K562 (cell line): ENCODE results near the gene LRRC74B. TPM values are rescaled to one million over a fixed set of nuclear protein-coding genes. Genes with fewer than 3 reads are reported as not detected.

Source experiments
- ATF1 ChIP-seq, 2 experiments: fragments of 450-650 bp in 1 of 2; IDR thresholded peaks; 2 replicates each; pipeline ENCODE4 v1.6.1; 2016; ENCODE audit warnings: missing compliant biosample characterization in 1 of 2, missing genetic modification characterization in 1 of 2
- CREB5 ChIP-seq: fragments of 250-450 bp; sonication (Bioruptor Pico); IDR thresholded peaks from 2 replicates; pipeline ENCODE4 v1.5.0; 2020; ENCODE audit warnings: mild to moderate bottlenecking
- E2F4 ChIP-seq: sonication (generic); formaldehyde crosslinking; IDR thresholded peaks from 2 replicates; pipeline ENCODE4 v1.8.0; 2022; ENCODE audit warnings: mild to moderate bottlenecking, low read depth, missing genetic modification reagents
- EGR1 ChIP-seq: fragments of 450-650 bp; conservative IDR thresholded peaks from 2 replicates; pipeline ENCODE4 v1.6.1; 2017; ENCODE audit warnings: mild to moderate bottlenecking
- ILK ChIP-seq: fragments of 450-650 bp; IDR thresholded peaks from 2 replicates; pipeline ENCODE4 v1.6.1; 2016; ENCODE audit warnings: missing genetic modification characterization, low read depth, mild to moderate bottlenecking, missing compliant biosample characterization, moderate library complexity, borderline replicate concordance
- MCM2 ChIP-seq: fragments of 450-650 bp; IDR thresholded peaks from 2 replicates; pipeline ENCODE4 v1.6.1; 2017; ENCODE audit warnings: low read depth, mild to moderate bottlenecking
- MTA1 ChIP-seq: fragments of 450-650 bp; IDR thresholded peaks from 2 replicates; pipeline ENCODE4 v1.6.1; 2017; ENCODE audit warnings: borderline replicate concordance
- PML ChIP-seq: IDR thresholded peaks from 2 replicates; pipeline ENCODE4 v1.6.1; 2012; ENCODE audit warnings: low read length, inconsistent platforms
- TAF7 ChIP-seq: fragments of 450-650 bp; IDR thresholded peaks from 2 replicates; pipeline ENCODE4 v1.6.1; 2016; ENCODE audit warnings: missing genetic modification characterization, missing compliant biosample characterization
- TEAD2 ChIP-seq: fragments of 450-650 bp; IDR thresholded peaks from 2 replicates; pipeline ENCODE4 v1.6.1; 2016; ENCODE audit warnings: missing genetic modification characterization, control low read depth, missing compliant biosample characterization
- ZBTB1 ChIP-seq: sonication (generic); formaldehyde crosslinking; IDR thresholded peaks from 2 replicates; pipeline ENCODE4 v1.8.1; 2023; ENCODE audit warnings: missing genetic modification reagents, low read depth, mild to moderate bottlenecking, borderline replicate concordance
- polyA plus RNA-seq, 8 experiments: library from polyadenylated mRNA; depleted of rRNA in 4 of 8; stranded (reverse) in 5 of 8; unstranded in 3 of 8; fragments of >200 nt; fragmentation: Nextera tagmentation in 2 of 8; fragmentation: Illumina TruSeq in 1 of 8; extraction: Ambion mirVana in 2 of 8; extraction: Trizol in 1 of 8; gene quantifications; 2 replicates each; pipeline versions ENCODE4 v1.2.1 to v1.2.3, GENCODE V29; 2011 to 2014; ENCODE audit warnings: inconsistent platforms in 1 of 8, missing spikeins in 1 of 8
- total RNA-seq, 7 experiments: library from RNA; depleted of rRNA in 6 of 7; stranded (reverse); fragments of >200 nt in 6 of 7; fragmentation: Illumina TruSeq in 2 of 7; extraction: Trizol in 2 of 7; gene quantifications; 2 replicates each; pipeline versions ENCODE4 v1.2.1 to v1.2.3, GENCODE V29; 2011 to 2021; ENCODE audit warnings: low replicate concordance in 1 of 7
- TF ChIP-seq, protein P1 (sequence below): IDR thresholded peaks from 3 replicates; pipeline ENCODE4 v1.6.1; 2011; ENCODE audit warnings: borderline replicate concordance, mild to moderate bottlenecking, moderate library complexity; ENCODE audit not compliant: insufficient read length; ENCODE audit errors: extremely low read depth
- TF ChIP-seq, protein P2 (sequence below), 2 experiments: fragments of 150-350 bp in 1 of 2; IDR thresholded peaks; 2 replicates each; pipeline ENCODE4 v1.6.1; 2012 to 2016; ENCODE audit warnings: low read depth in 2 of 2, low read length in 2 of 2, mild to moderate bottlenecking in 1 of 2, moderate library complexity in 1 of 2
- TF ChIP-seq, protein P3 (sequence below): fragments of 450-650 bp; formaldehyde crosslinking; IDR thresholded peaks from 2 replicates; pipeline ENCODE4 v1.4.0; 2020; ENCODE audit warnings: mild to moderate bottlenecking, moderate library complexity
- TF ChIP-seq, protein P4 (sequence below): fragments of 450-650 bp; conservative IDR thresholded peaks from 2 replicates; pipeline ENCODE4 v1.6.1; 2016; ENCODE audit warnings: missing genetic modification characterization, low read depth, mild to moderate bottlenecking, missing compliant biosample characterization, moderate library complexity

The LRRC74B gene
- total and polyA plus RNA-seq, 9 of the 15 experiments (the other 6 are each of a cell fraction or from before 2014, with no cell fraction given): not detected

DNA sequence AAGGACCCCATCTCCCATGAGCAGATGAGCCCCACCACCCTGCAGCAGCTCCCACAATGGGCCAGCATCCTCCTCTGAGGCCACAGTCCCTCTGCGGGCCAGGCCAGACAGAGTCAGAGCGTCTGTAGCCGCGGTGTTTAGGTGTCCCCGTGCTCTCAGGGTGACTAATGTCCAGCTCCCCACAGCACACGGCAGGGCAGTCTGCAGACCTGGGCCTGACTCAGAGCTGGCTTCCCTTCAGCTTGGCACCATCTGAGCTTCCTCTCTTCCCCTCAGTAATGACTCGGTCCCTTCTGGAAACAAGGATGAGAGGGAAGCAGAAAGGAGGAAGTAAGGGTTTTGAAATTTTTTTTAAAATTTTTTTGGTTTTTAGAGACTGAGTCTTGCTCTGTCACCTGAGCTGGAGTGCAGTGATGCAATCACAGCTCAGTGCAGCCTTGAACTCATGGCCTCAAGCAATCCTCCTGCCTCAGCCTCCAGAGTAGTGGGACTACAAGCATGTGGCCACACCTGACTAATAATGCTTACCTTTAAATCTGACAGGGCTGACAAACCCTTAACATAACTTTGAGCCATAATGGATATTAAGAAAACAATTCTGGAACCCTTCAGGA is 28.5 kb downstream of the LRRC74B start (continued):
- no peak for TF ChIP-seq TAF7 (tag)
- TF ChIP-seq, protein P1, sequence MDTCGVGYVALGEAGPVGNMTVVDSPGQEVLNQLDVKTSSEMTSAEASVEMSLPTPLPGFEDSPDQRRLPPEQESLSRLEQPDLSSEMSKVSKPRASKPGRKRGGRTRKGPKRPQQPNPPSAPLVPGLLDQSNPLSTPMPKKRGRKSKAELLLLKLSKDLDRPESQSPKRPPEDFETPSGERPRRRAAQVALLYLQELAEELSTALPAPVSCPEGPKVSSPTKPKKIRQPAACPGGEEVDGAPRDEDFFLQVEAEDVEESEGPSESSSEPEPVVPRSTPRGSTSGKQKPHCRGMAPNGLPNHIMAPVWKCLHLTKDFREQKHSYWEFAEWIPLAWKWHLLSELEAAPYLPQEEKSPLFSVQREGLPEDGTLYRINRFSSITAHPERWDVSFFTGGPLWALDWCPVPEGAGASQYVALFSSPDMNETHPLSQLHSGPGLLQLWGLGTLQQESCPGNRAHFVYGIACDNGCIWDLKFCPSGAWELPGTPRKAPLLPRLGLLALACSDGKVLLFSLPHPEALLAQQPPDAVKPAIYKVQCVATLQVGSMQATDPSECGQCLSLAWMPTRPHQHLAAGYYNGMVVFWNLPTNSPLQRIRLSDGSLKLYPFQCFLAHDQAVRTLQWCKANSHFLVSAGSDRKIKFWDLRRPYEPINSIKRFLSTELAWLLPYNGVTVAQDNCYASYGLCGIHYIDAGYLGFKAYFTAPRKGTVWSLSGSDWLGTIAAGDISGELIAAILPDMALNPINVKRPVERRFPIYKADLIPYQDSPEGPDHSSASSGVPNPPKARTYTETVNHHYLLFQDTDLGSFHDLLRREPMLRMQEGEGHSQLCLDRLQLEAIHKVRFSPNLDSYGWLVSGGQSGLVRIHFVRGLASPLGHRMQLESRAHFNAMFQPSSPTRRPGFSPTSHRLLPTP: no peak
- TF ChIP-seq, protein P2, sequence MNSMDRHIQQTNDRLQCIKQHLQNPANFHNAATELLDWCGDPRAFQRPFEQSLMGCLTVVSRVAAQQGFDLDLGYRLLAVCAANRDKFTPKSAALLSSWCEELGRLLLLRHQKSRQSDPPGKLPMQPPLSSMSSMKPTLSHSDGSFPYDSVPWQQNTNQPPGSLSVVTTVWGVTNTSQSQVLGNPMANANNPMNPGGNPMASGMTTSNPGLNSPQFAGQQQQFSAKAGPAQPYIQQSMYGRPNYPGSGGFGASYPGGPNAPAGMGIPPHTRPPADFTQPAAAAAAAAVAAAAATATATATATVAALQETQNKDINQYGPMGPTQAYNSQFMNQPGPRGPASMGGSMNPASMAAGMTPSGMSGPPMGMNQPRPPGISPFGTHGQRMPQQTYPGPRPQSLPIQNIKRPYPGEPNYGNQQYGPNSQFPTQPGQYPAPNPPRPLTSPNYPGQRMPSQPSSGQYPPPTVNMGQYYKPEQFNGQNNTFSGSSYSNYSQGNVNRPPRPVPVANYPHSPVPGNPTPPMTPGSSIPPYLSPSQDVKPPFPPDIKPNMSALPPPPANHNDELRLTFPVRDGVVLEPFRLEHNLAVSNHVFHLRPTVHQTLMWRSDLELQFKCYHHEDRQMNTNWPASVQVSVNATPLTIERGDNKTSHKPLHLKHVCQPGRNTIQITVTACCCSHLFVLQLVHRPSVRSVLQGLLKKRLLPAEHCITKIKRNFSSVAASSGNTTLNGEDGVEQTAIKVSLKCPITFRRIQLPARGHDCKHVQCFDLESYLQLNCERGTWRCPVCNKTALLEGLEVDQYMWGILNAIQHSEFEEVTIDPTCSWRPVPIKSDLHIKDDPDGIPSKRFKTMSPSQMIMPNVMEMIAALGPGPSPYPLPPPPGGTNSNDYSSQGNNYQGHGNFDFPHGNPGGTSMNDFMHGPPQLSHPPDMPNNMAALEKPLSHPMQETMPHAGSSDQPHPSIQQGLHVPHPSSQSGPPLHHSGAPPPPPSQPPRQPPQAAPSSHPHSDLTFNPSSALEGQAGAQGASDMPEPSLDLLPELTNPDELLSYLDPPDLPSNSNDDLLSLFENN (IDR thresholded peaks at IDR 0.05; ENCODE audit: low read depth in 2 of 2, low read length in 2 of 2): no peak
- no peak for TF ChIP-seq CREB5
- TF ChIP-seq E2F4 (CRISPR knock-in tag): no peak
- no peak for TF ChIP-seq ILK
- TF ChIP-seq, protein P3, sequence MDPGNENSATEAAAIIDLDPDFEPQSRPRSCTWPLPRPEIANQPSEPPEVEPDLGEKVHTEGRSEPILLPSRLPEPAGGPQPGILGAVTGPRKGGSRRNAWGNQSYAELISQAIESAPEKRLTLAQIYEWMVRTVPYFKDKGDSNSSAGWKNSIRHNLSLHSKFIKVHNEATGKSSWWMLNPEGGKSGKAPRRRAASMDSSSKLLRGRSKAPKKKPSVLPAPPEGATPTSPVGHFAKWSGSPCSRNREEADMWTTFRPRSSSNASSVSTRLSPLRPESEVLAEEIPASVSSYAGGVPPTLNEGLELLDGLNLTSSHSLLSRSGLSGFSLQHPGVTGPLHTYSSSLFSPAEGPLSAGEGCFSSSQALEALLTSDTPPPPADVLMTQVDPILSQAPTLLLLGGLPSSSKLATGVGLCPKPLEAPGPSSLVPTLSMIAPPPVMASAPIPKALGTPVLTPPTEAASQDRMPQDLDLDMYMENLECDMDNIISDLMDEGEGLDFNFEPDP (CRISPR knock-in tag): no peak
- no peak for TF ChIP-seq MTA1
- no peak for TF ChIP-seq MCM2
- TF ChIP-seq EGR1: no peak
- TF ChIP-seq TEAD2 (tag): no peak
- TF ChIP-seq PML: no peak
- TF ChIP-seq ATF1 (CRISPR knock-in tag; IDR thresholded peaks at IDR 0.05): no peak
- TF ChIP-seq ATF1 (tag; IDR thresholded peaks at IDR 0.05): no peak
- TF ChIP-seq, protein P4, sequence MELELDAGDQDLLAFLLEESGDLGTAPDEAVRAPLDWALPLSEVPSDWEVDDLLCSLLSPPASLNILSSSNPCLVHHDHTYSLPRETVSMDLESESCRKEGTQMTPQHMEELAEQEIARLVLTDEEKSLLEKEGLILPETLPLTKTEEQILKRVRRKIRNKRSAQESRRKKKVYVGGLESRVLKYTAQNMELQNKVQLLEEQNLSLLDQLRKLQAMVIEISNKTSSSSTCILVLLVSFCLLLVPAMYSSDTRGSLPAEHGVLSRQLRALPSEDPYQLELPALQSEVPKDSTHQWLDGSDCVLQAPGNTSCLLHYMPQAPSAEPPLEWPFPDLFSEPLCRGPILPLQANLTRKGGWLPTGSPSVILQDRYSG: no peak
- 0 out of 2 replicates have a peak, but pooled peaks have one; percentile 21 for TF ChIP-seq ZBTB1
